GM06990 (cell line): ENCODE measurements around the gene OSTF1.

Source experiments
- DNase-seq: peaks from one replicate; pipeline ENCODE4 v3.0.0-alpha.2; 2011; ENCODE audit not compliant: insufficient read length; ENCODE audit errors: extremely low read depth
- H3K27me3 ChIP-seq: replicated peaks from 2 replicates; pipeline ENCODE4 v1.6.0; 2011; ENCODE audit warnings: low read length; ENCODE audit not compliant: control insufficient read depth, insufficient read depth
- H3K36me3 ChIP-seq: 2 replicates; pipeline ENCODE4 v1.5.1; 2011; ENCODE audit warnings: low read length; ENCODE audit not compliant: control insufficient read depth, insufficient read depth
- H3K4me3 ChIP-seq: replicated peaks from 2 replicates; pipeline ENCODE4 v1.5.1; 2011; ENCODE audit warnings: low read depth, mild to moderate bottlenecking, control low read depth, low read length
- CTCF ChIP-seq: IDR thresholded peaks from 2 replicates; pipeline ENCODE4 v1.5.1; 2011; ENCODE audit warnings: low read length, control low read depth, mild to moderate bottlenecking, inconsistent platforms; ENCODE audit not compliant: insufficient read depth, poor library complexity, severe bottlenecking

OSTF1 gene

DNA sequence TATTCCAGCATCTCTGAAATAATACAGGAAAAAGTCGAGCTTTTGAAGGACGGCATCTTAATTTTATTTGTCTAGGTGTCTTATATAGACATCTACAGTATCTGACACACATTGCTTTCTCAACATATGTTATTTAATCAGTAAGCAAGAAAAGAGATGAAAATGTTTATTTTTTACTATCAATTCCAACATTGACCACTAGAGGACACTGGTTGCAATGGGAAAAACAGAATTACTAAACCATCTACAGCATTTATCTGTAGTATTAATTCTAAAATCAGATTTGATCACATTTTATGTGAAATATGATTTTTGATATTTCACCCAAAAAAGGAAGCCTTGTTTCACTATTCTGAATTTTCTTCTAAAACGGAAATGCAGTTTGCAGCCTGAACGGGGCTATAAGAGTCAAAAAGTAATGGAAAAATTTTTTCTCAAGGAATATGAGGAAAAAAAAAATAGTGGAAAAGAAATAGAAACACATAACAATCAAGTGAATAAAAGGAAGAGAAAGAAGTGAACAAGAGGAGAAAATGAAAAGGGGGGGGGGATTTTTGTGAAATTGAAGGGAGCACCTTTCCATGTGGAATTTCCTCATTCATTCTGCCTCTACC lies 98.6 kb downstream of the OSTF1 start:
- no peaks in the 10 kb centered on the region for H3K27me3 ChIP-seq
- no peaks in the 10 kb centered on the region for H3K36me3 ChIP-seq
- no peak overlapping the region for H3K4me3 ChIP-seq
- peak; percentile 83 for TF ChIP-seq CTCF
- no peak for DNase-seq

DNA sequence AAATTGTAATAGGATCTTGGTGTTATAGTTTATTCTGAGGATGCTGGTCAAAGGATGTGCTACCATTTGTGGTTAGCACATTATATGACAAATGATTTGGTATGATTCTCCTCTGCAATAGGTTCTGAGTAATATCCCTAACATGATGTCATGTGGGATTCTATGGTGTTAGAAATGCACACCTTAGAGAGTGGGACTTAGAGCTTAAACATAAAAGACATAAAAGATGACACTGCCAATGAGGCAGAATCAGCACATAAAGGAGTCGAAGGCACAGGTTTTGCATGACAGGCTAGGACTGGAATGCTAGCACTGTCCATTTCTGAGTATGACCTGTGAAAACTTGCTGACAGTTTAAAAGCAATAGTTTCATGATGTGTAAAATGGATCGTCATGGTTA lies 100.4 kb downstream of the OSTF1 start:
- Histone ChIP-seq H3K36me3 (no peaks in the 10 kb centered on the region), H3K27me3 (no peaks in the 10 kb centered on the region), H3K4me3 (no peak overlapping the region)
- no peak for DNase-seq
- no peak for TF ChIP-seq CTCF

GRCh38 chr9:75190762-75191161 lies 102.4 kb downstream of the OSTF1 start:
- DNase-seq = no peak
- no peaks in the 10 kb centered on the region for H3K36me3 ChIP-seq

More at GRCh38 chr9:75190762-75191161, 102.4 kb downstream of the OSTF1 start:
- no peaks in the 10 kb centered on the region for H3K27me3 ChIP-seq
- no peak for TF ChIP-seq CTCF
- no peak overlapping the region for H3K4me3 ChIP-seq
